Body of pancreas (tissue), 4 donors: ENCODE data around the gene KRT12.

ENCODE experiments used
- CTCF ChIP-seq, 7 experiments: fragments of 450-650 bp in 4 of 7; fragments of 200-600 bp in 3 of 7; sonication (generic) in 3 of 7; IDR thresholded peaks; one replicate each; pipeline ENCODE4 v1.5.1; 2016 to 2019; ENCODE audit warnings: antibody characterized with exemption in 7 of 7
- POLR2A ChIP-seq, 3 donors: fragments of 450-650 bp; IDR thresholded peaks; one replicate each; pipeline ENCODE4 v1.6.1; 2016; ENCODE audit warnings: antibody characterized with exemption in 3 of 3, mild to moderate bottlenecking in 2 of 3

GRCh38 chr17:40871316-40871715 is 4.3 kb upstream of the KRT12 start:
- TF ChIP-seq CTCF (IDR thresholded peaks at IDR 0.05) = no peak
- no peak for TF ChIP-seq POLR2A (IDR thresholded peaks at IDR 0.05)
